Stimulated activated CD4-positive, alpha-beta T cell treated with anti-CD3 and anti-CD28 coated beads, Interleukin-15, amount 100 ng/mL, for 1 hour (primary cell): ENCODE results near the gene IPCEF1.
A peak's percentile ranks its signal among the peaks of the same experiment; 100 is the strongest.

ENCODE experiments used
- DNase-seq, 2 donors: peaks; one replicate each; pipeline ENCODE4 v3.0.0-alpha.2; 2020; ENCODE audit warnings: low read depth in 1 of 2, low spot score in 1 of 2

The IPCEF1 gene

GRCh38 chr6:154373971-154374370 lies 17.4 kb upstream of the IPCEF1 start:
- DNase-seq: no peak

DNA sequence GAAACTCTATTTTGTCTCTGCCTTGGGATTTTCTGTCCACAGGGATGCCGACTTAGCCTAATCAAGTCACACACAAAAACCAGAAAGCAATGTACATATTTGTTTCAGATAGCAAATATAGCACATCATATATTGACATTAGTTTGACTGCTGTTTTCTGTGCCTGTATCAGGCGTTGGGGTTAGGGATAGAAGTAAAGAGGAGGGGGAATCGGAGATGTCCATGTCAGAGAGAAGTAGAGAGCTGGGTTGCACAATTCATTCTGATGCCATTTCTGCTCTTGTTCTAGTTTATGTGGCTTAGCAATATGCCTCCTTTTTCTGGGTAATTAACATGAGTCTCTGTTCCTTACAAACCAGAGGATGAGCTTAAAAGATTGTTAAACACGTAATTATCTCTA lies 14.7 kb upstream of the IPCEF1 start:
- no peak for DNase-seq

DNA sequence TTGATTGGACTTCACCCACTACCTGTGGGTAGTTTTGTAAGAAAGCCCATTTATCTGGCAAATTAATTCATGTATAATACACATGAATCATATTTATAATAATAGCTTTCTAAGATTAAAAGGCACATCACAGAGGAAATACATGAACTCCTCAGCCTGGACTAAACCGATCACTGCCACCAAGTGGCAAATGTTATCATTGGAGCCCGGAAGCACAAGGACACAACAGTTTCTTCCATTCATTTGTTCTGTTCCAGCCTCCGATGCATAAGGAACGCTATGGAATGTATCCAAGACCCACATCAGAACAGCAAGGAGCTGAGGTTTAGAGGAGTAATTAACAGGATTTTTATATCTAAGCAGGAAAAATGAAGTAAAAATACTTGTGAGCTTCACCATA lies 13.9 kb upstream of the IPCEF1 start:
- no peak for DNase-seq

DNA sequence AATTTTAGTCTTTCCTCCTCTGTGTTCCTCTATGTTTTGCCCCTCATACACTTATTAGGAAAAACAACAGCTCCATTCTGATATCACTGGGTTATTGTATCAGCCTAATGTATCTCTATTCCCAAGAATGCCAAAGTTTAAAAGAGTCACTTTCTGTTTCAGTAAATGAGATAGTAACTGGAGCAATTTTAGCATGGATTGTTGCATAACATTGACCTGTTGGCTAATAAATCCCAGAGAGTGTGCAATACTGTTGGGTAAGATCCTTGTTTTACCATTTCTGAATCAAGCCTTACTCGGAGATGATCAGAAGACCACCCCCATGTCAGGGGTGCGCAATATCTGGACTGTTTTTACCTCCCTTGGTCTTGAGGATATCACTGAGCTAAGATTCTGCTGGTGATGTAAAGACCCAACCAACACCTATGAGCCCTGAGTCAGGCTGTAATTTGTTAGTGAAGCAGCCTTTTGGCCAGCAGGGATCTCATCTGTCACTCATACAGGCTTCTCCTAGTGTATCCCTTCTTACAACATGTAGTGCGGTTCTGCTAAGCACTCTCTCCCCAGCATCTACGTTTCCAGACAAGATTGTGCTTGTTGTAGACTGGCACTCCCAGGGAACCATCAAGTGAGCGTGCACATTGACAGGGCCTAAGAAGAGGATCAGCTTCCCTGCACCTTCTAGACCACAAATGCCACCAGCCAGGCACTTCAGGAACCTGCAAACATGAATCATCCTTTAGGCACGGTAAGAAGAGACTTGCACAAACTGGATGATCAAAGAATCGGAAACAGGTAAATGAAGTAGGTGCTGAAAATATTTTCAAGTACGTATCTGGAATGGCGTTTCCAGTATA lies 11.5 kb upstream of the IPCEF1 start:
- DNase-seq: no peak

- no peak for DNase-seq
Measured at GRCh38 chr6:154367336-154367735, 10.7 kb upstream of the IPCEF1 start.

DNA sequence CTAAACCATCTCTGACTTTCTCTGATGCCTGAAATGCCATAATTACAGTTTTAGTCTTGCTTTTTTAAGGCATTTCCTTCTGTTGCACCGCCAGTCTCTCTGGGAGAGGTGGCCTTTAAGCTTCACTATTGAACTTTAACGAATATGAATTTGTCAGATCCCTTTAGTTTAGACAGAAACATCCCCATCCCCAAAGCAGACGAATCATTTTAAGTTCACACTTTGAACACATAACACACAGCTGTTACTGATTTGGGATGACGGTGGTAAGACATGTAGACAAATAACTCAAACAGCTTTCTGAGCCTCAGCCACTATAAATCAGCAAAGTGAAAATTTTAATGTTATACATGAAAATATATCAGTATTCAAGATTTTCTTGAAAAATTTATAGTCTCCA lies 7.2 kb upstream of the IPCEF1 start:
- no peak for DNase-seq

GRCh38 chr6:154361476-154361875 lies 4.9 kb upstream of the IPCEF1 start:
- DNase-seq: no peak

- no peak for DNase-seq
Measured at GRCh38 chr6:154360476-154360875, 3.9 kb upstream of the IPCEF1 start.

GRCh38 chr6:154359679-154360078 lies 3.1 kb upstream of the IPCEF1 start:
- no peak for DNase-seq

- no peak for DNase-seq
Measured at GRCh38 chr6:154359161-154359574, 2.6 kb upstream of the IPCEF1 start.

DNA sequence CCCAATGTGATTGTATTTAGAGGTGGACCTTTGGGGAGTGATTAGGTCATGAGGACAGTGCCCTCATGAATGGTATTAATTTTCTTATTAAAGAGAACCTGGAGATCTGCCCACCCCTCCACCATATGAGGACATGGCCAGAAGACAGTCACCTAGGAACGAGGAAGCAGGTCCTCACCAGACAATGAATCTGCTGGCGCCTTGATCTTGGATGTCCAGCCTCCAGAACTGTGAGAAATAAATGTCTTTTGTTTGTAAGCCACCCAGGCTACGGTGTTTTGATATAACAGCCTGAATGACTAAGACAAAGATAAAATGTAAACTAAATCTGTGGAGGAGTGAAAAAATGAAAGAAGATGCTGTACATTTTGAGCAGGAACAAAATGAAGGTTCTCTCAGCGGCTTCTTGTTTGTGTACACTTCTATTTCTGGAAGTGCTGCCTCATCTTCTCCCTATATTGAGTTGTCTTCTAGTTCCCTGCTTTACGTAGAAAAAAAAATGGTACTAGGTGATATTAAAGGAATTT lies 1.5 kb upstream of the IPCEF1 start:
- no peak for DNase-seq

DNA sequence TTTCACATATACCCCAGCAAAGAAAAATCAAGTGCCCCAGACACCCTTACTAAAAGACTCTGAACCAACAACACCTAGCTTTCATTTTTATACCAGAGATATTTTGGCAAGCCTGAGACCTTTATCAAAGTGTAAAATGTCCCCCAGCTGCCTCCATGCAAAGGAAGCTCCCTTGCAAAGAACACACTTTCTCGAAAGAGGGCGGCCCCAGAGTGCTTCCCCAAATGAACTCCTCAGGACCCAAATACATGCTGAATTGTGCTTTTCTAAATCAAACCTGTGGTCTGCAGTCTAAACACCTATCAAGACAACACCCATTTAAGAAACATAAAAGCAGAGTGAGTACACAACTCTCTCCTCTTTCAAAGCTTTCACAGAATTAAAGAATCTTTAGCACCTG lies 490 bp downstream of the IPCEF1 start:
- DNase-seq: no peak

- DNase-seq: no peak
Measured at GRCh38 chr6:154354265-154354777, 2.3 kb downstream of the IPCEF1 start.

GRCh38 chr6:154353626-154354025 lies 3.0 kb downstream of the IPCEF1 start:
- DNase-seq: no peak

- DNase-seq: peak in 1 of 2 donors; percentile 7
Measured at GRCh38 chr6:154352898-154353585, 3.6 kb downstream of the IPCEF1 start.

GRCh38 chr6:154350293-154350692 lies 6.3 kb downstream of the IPCEF1 start:
- no peak for DNase-seq

DNA sequence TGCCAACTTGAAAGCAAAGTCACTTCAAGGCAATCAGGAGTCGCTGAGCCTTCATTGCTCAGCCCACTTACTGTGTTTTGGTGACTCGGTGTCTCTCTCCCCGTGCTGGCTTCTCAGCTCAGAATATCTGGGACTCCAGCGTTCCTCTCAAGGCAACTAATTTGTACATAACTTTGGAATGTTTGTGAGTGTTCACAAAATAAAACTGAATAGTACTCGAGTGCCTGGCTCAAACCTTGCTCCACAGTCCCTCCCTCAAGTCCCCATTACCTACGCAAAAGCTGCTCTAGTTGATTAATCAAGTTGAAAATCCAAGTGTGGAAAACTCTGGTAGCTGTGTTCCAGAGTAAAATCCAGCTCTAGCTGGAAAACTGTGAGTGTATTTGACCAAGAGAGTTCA lies 8.6 kb downstream of the IPCEF1 start:
- no peak for DNase-seq

- no peak for DNase-seq
Measured at GRCh38 chr6:154345811-154346210, 10.8 kb downstream of the IPCEF1 start.

DNA sequence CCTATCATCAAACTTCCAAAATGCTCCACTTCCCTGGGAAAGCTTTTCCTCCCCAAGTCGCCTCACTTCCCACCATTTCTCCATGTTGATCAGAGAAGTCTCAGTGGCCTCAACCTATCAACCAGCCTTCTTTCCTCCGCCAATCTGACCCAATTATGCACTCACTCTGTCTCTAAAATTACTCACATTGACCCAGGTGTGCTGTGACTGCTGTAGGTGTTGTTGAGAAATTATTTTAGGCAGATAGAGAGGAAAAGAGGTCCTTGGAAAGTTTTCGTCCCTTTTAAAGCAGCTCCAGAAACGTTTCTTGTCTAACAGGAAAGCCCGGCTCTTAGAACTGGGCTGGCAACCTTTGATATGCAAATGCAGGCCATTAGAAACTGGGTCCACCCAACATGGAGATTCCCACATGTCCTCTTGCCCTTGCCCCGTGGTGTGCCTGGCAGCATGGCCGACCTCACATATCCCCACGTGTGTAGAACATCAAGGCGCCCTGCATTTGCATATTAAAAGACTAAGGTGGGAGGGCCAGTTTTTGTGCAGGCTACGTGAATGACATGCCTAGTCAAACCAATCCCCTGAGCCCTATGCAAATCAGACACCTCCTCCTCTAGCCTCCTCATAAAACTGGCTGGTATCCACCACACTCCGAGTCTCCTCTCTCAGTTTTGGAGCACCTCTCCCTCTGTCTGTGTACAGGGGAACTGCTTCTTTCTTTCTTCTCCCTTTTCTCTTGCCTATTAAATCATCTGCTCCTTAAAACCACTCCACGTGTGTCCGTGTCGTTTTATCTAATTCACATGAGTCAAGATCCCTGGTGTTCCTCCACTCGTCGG lies 12.9 kb downstream of the IPCEF1 start:
- no peak for DNase-seq

- DNase-seq: no peak
Measured at GRCh38 chr6:154341871-154342270, 14.7 kb downstream of the IPCEF1 start.

- no peak for DNase-seq
Measured at GRCh38 chr6:154341336-154341735, 15.3 kb downstream of the IPCEF1 start.
